ENCODE results near the gene ELMO1.

- TF ChIP-seq SP1 (IDR thresholded peaks at IDR 0.05): no peak
- no peak for TF ChIP-seq PKNOX1 (IDR thresholded peaks at IDR 0.05)
Observed at GRCh38 chr7:37037286-37037685, 411.4 kb downstream of the ELMO1 start.
